Hepatocyte (in vitro differentiated cells): ENCODE data around the gene NR1I2. TPM values are rescaled to one million over a fixed set of nuclear protein-coding genes. Genes with fewer than 3 reads are reported as not detected.

Experiments used
- DNase-seq: peaks from one replicate; pipeline ENCODE4 v3.0.0-alpha.2; 2016; ENCODE audit warnings: low spot score
- H2AFZ ChIP-seq: fragments of 200-600 bp; sonication (generic); 2 replicates; pipeline ENCODE4 v1.6.0; 2016; ENCODE audit warnings: antibody characterized with exemption, mild to moderate bottlenecking
- H3K27ac ChIP-seq: fragments of 200-600 bp; sonication (generic); 2 replicates; pipeline ENCODE4 v1.5.1; 2016; ENCODE audit warnings: mild to moderate bottlenecking
- H3K27me3 ChIP-seq: fragments of 200-600 bp; sonication (generic); 2 replicates; pipeline ENCODE4 v1.6.1; 2016
- H3K36me3 ChIP-seq: fragments of 200-600 bp; sonication (generic); replicated peaks from 2 replicates; pipeline ENCODE4 v1.5.1; 2016; ENCODE audit warnings: low read depth; ENCODE audit not compliant: insufficient read depth
- H3K4me1 ChIP-seq: fragments of 200-600 bp; sonication (generic); 2 replicates; pipeline ENCODE4 v1.5.1; 2016; ENCODE audit warnings: mild to moderate bottlenecking, moderate library complexity; ENCODE audit not compliant: insufficient read depth
- H3K4me2 ChIP-seq: fragments of 200-600 bp; sonication (generic); 2 replicates; pipeline ENCODE4 v1.6.0; 2016
- H3K4me3 ChIP-seq: fragments of 200-600 bp; sonication (generic); 2 replicates; pipeline ENCODE4 v1.5.1; 2016; ENCODE audit warnings: mild to moderate bottlenecking
- H3K79me2 ChIP-seq: fragments of 200-600 bp; sonication (generic); 2 replicates; pipeline ENCODE4 v1.6.0; 2017; ENCODE audit warnings: mild to moderate bottlenecking
- H3K9me2 ChIP-seq: fragments of 200-600 bp; sonication (generic); replicated peaks from 2 replicates; pipeline ENCODE4 v1.6.0; 2017; ENCODE audit warnings: mild to moderate bottlenecking; ENCODE audit not compliant: insufficient read depth
- H3K9me3 ChIP-seq: fragments of 200-600 bp; sonication (generic); 2 replicates; pipeline ENCODE4 v1.5.1; 2016; ENCODE audit warnings: low read depth, mild to moderate bottlenecking
- H4K20me1 ChIP-seq: fragments of 200-600 bp; sonication (generic); 2 replicates; pipeline ENCODE4 v1.6.0; 2016; ENCODE audit warnings: mild to moderate bottlenecking; ENCODE audit not compliant: insufficient read depth, poor library complexity, severe bottlenecking
- EZH2 ChIP-seq: fragments of 200-600 bp; sonication (generic); IDR thresholded peaks from 2 replicates; pipeline ENCODE4 v1.6.1; 2016; ENCODE audit warnings: antibody characterized with exemption, mild to moderate bottlenecking, borderline replicate concordance
- EZH2phosphoT487 ChIP-seq: fragments of 200-600 bp; sonication (generic); IDR thresholded peaks from one replicate; pipeline ENCODE4 v1.6.1; 2018; ENCODE audit warnings: antibody characterized with exemption, mild to moderate bottlenecking, low read depth, moderate library complexity; ENCODE audit not compliant: unreplicated experiment, severe bottlenecking
- WGBS: methylation state at CpG from one replicate; pipeline ENCODE4 v1.1.6; 2016; ENCODE audit warnings: low lambda C conversion rate; ENCODE audit errors: missing lambda C conversion rate; 5-methylcytosine and 5-hydroxymethylcytosine counted together
- polyA plus RNA-seq: library from polyadenylated mRNA; unstranded; fragments of >200 nt; fragmentation: Nextera tagmentation; extraction: Ambion mirVana; gene quantifications from 2 replicates; pipeline ENCODE4 v1.2.1, GENCODE V29; 2016
- total RNA-seq: library from RNA; depleted of rRNA; stranded (reverse); fragments of >200 nt; gene quantifications from 2 replicates; pipeline ENCODE4 v1.2.3, GENCODE V29; 2014
- TF ChIP-seq, protein P1 (sequence below): fragments of 200-600 bp; sonication (generic); IDR thresholded peaks from 2 replicates; pipeline ENCODE4 v1.5.1; 2016; ENCODE audit warnings: antibody characterized with exemption, mild to moderate bottlenecking; ENCODE audit not compliant: poor library complexity

The NR1I2 gene
- total and polyA plus RNA-seq, 2 experiments from 2014 or later: 5.0 to 7.0 TPM

DNA sequence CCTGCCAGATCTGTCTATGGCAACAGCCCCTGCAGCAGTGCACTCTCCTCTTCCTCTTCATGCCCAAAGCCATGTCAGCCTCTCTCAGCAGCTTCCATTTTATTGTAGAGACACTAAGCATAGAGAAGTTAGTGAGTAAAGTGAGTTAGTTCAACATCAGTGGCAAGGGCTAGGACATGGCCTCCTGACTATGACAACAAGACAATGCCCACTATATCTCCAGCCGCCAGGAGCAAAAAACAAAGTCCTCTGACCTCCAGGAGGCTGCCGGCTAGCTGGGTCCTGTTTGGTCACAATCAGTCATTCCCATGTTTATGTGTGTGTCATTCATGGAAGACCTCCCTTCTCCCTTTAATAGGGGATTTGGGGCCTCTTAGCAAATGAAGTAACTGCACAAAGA lies 14.9 kb downstream of the NR1I2 start:
- WGBS: 53% methylated on average over 2 of the region's 2 CpGs
- Histone ChIP-seq H3K9me3 (no peaks in the 10 kb centered on the region), H3K4me2 (no peak overlapping the region), H3K36me3 (no peaks in the 10 kb centered on the region), H3K4me3 (no peak overlapping the region), H4K20me1 (no peaks in the 10 kb centered on the region), H3K27me3 (no peaks in the 10 kb centered on the region), H3K9me2 (no peaks in the 10 kb centered on the region), H3K4me1 (peaks cover 22% of the 10 kb centered on the region), H3K79me2 (no peaks in the 10 kb centered on the region), H2AFZ (no peak overlapping the region), H3K27ac (peak overlapping the region; percentile 85)
- TF ChIP-seq EZH2phosphoT487 (no peak), EZH2 (no peak)
- TF ChIP-seq, protein P1, sequence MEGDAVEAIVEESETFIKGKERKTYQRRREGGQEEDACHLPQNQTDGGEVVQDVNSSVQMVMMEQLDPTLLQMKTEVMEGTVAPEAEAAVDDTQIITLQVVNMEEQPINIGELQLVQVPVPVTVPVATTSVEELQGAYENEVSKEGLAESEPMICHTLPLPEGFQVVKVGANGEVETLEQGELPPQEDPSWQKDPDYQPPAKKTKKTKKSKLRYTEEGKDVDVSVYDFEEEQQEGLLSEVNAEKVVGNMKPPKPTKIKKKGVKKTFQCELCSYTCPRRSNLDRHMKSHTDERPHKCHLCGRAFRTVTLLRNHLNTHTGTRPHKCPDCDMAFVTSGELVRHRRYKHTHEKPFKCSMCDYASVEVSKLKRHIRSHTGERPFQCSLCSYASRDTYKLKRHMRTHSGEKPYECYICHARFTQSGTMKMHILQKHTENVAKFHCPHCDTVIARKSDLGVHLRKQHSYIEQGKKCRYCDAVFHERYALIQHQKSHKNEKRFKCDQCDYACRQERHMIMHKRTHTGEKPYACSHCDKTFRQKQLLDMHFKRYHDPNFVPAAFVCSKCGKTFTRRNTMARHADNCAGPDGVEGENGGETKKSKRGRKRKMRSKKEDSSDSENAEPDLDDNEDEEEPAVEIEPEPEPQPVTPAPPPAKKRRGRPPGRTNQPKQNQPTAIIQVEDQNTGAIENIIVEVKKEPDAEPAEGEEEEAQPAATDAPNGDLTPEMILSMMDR: no peak
- no peak for DNase-seq

- Histone ChIP-seq H3K4me2 (no peak overlapping the region), H3K27ac (no peak overlapping the region), H3K36me3 (no peaks in the 10 kb centered on the region), H2AFZ (no peak overlapping the region), H3K9me2 (no peaks in the 10 kb centered on the region), H3K9me3 (no peaks in the 10 kb centered on the region), H3K4me3 (no peak overlapping the region), H3K27me3 (no peaks in the 10 kb centered on the region), H4K20me1 (no peaks in the 10 kb centered on the region), H3K4me1 (peaks cover 11% of the 10 kb centered on the region), H3K79me2 (no peaks in the 10 kb centered on the region)
- TF ChIP-seq, protein P1: no peak
- no peak for TF ChIP-seq EZH2phosphoT487
- TF ChIP-seq EZH2: no peak
- DNase-seq: no peak
- WGBS: 65% methylated on average over 4 of the region's 4 CpGs
Measured at GRCh38 chr3:119800844-119801243, 18.9 kb downstream of the NR1I2 start.

- Histone ChIP-seq H3K9me2 (no peaks in the 10 kb centered on the region), H3K36me3 (no peaks in the 10 kb centered on the region), H3K9me3 (no peaks in the 10 kb centered on the region), H3K27me3 (no peaks in the 10 kb centered on the region), H2AFZ (no peak overlapping the region), H3K27ac (no peak overlapping the region), H3K4me1 (no peaks in the 10 kb centered on the region), H3K4me3 (no peak overlapping the region), H3K79me2 (no peaks in the 10 kb centered on the region), H4K20me1 (no peaks in the 10 kb centered on the region), H3K4me2 (no peak overlapping the region)
- 97% methylated on average over 4 of the region's 4 CpGs for WGBS
- DNase-seq: no peak
- TF ChIP-seq EZH2phosphoT487 (no peak), EZH2 (no peak)
- TF ChIP-seq, protein P1: no peak
Measured at GRCh38 chr3:119808244-119808643, 26.3 kb downstream of the NR1I2 start.

DNA sequence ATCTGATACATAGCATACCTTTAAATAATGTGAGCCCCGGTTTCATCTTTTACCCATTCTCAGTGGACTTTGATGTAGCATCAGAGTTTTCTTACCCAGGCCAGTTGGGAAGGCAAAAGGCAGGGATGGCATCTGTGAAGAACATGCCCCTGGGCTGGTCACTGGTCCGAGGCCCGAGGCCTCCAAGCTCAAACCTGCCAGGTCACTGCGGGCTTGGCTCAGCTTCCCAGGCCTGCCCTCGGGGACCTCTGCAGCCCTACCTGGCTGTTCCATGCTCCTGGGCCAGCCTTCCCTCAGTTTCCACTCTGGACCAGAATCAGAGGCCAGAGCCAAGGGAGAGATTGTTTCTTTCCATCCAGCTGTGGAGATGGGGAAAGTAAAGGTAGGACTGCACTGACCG lies 26.9 kb downstream of the NR1I2 start:
- H3K27me3 ChIP-seq: no peaks in the 10 kb centered on the region
- DNase-seq: no peak
- no peaks in the 10 kb centered on the region for H4K20me1 ChIP-seq
- 92% methylated on average over 6 of the region's 6 CpGs for WGBS
- H3K4me3 ChIP-seq: no peak overlapping the region
- H3K9me3 ChIP-seq: no peaks in the 10 kb centered on the region
- no peaks in the 10 kb centered on the region for H3K4me1 ChIP-seq
- no peaks in the 10 kb centered on the region for H3K9me2 ChIP-seq
- H3K79me2 ChIP-seq: no peaks in the 10 kb centered on the region
- no peak overlapping the region for H3K27ac ChIP-seq
- no peak overlapping the region for H2AFZ ChIP-seq
- no peak overlapping the region for H3K4me2 ChIP-seq
- H3K36me3 ChIP-seq: no peaks in the 10 kb centered on the region
- TF ChIP-seq, protein P1: no peak
- TF ChIP-seq EZH2: no peak
- no peak for TF ChIP-seq EZH2phosphoT487
